ENCODE data around the gene ITLN1.
A peak's percentile ranks its signal among the peaks of the same experiment; 100 is the strongest.

Gene ITLN1

DNA sequence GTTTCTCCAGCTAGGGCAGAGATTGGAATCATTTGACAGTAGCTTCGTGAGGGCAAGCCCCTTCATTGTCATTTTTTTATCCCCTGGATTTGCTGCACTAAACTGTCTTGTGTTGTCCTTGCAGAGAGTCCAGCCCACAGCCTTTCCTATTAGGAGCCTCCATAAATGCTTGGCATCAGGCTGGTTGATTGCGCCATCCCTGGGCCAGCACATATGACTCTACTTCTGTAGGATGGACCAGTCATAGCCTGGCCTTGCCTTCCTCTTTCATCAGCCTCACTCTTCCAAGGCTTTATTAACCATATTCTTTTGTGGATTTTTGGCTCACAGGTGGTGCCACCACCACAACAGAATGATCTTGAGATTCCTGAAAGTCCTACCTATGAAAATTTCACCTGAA is 57.6 kb downstream of the ITLN1 start:
- Histone ChIP-seq H3K36me3 (peaks cover 12% of the 10 kb centered on the region; the same call in 1 of the 2 replicates), H3K4me3 (no peak overlapping the region), H3K27me3 (no peaks in the 10 kb centered on the region), H3K27ac (no peak overlapping the region), H3K9me3 (no peaks in the 10 kb centered on the region), H4K20me1 (no peaks in the 10 kb centered on the region), H3K9ac (no peak overlapping the region), H3K4me2 (no peak overlapping the region), H3K4me1 (peaks cover 15% of the 10 kb centered on the region)
- TF ChIP-seq Cebpa-rat (IDR thresholded peaks at IDR 0.05): peak; percentile 24; the same call in 1 of the 2 replicates

DNA sequence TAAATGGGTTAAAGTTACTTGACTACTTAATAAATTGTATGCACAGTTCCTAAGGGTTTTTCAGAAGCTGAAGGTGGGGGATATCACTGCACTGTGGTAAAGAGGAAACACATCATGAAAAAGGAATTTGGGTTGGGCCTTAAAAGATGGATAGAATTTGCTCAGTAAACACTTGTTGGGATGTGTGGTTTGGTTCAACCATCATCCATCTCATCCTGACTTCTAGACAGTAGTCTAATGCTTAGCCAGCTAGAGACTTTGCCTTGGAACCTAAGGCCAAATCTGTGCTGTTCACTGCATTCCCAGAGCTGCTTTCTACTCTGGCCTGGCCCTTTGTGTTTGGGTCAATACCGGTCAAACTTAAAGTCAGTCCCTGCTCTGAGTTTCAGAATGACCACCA is 58.4 kb downstream of the ITLN1 start:
- Histone ChIP-seq H4K20me1 (no peaks in the 10 kb centered on the region), H3K4me1 (peaks cover 15% of the 10 kb centered on the region), H3K9me3 (no peaks in the 10 kb centered on the region), H3K9ac (no peak overlapping the region), H3K4me2 (no peak overlapping the region), H3K4me3 (no peak overlapping the region), H3K27ac (no peak overlapping the region), H3K27me3 (no peaks in the 10 kb centered on the region), H3K36me3 (peaks cover 12% of the 10 kb centered on the region; the same call in 1 of the 2 replicates)
- TF ChIP-seq Cebpa-rat (IDR thresholded peaks at IDR 0.05): no peak
